Mesenchymal stem cell (in vitro differentiated cells and primary cell): ENCODE data around the gene EVI5L.
A peak's percentile ranks its signal among the peaks of the same experiment; 100 is the strongest.

Source experiments
- DNase-seq: peaks from one replicate; pipeline ENCODE4 v3.0.0-alpha.2; 2013
- H2AFZ ChIP-seq: one replicate; pipeline ENCODE4 v1.6.1; 2013; ENCODE audit warnings: low read depth, mild to moderate bottlenecking, control low read depth, inconsistent platforms, low read length, moderate library complexity
- H2AK5ac ChIP-seq: 2 replicates; pipeline ENCODE4 v1.6.1; 2013; ENCODE audit warnings: low read length, moderate library complexity, mild to moderate bottlenecking, inconsistent platforms; ENCODE audit not compliant: severe bottlenecking
- H2BK120ac ChIP-seq: one replicate; pipeline ENCODE4 v1.6.1; 2013; ENCODE audit warnings: low read depth, mild to moderate bottlenecking, inconsistent platforms, low read length, moderate library complexity
- H2BK12ac ChIP-seq, 2 experiments: one replicate each; pipeline ENCODE4 v1.6.1; 2013; ENCODE audit warnings: inconsistent platforms in 2 of 2, low read length in 2 of 2, mild to moderate bottlenecking in 2 of 2, moderate library complexity in 2 of 2, control low read depth in 1 of 2
- H2BK15ac ChIP-seq: one replicate; pipeline ENCODE4 v1.6.1; 2013; ENCODE audit warnings: mild to moderate bottlenecking, low read depth, inconsistent platforms; ENCODE audit not compliant: poor library complexity, severe bottlenecking
- H2BK5ac ChIP-seq: 2 replicates; pipeline ENCODE4 v1.6.1; 2013; ENCODE audit warnings: low read depth, mild to moderate bottlenecking, low read length, control low read depth, inconsistent platforms; ENCODE audit not compliant: poor library complexity, severe bottlenecking
- H3K14ac ChIP-seq, 2 experiments: one replicate each; pipeline ENCODE4 v1.6.1; 2013; ENCODE audit warnings: inconsistent platforms in 2 of 2, low read length in 2 of 2, control low read depth in 1 of 2, mild to moderate bottlenecking in 1 of 2, moderate library complexity in 1 of 2
- H3K18ac ChIP-seq, 2 experiments: one replicate each; pipeline ENCODE4 v1.6.1; 2013; ENCODE audit warnings: inconsistent platforms in 2 of 2, low read length in 2 of 2, control low read depth in 1 of 2, low read depth in 1 of 2, mild to moderate bottlenecking in 1 of 2
- H3K23ac ChIP-seq, 2 experiments: one replicate each; pipeline ENCODE4 v1.6.1; 2013; ENCODE audit warnings: inconsistent platforms in 2 of 2, low read length in 2 of 2, mild to moderate bottlenecking in 2 of 2, moderate library complexity in 2 of 2, control low read depth in 1 of 2
- H3K27ac ChIP-seq: 2 replicates; pipeline ENCODE4 v1.5.1; 2013; ENCODE audit warnings: mild to moderate bottlenecking, moderate library complexity, low read length, control low read depth, inconsistent platforms; ENCODE audit not compliant: poor library complexity, severe bottlenecking
- H3K27me3 ChIP-seq, 2 experiments: 2 replicates each; pipeline versions ENCODE4 v1.6.1 to v1.7.0; 2013; ENCODE audit warnings: low read length in 2 of 2, mild to moderate bottlenecking in 2 of 2, moderate library complexity in 2 of 2, control low read depth in 1 of 2, inconsistent platforms in 1 of 2; ENCODE audit not compliant: control insufficient read depth in 1 of 2, insufficient read depth in 1 of 2
- H3K36me3 ChIP-seq, 2 experiments: 2 replicates each; pipeline versions ENCODE4 v1.6.1 to v1.7.0; 2013; ENCODE audit warnings: low read length in 2 of 2, control low read depth in 1 of 2, inconsistent platforms in 1 of 2, low read depth in 1 of 2, mild to moderate bottlenecking in 1 of 2; ENCODE audit not compliant: insufficient read depth in 2 of 2, control insufficient read depth in 1 of 2
- H3K4ac ChIP-seq, 2 experiments: one replicate each; pipeline ENCODE4 v1.6.1; 2013; ENCODE audit warnings: inconsistent platforms in 2 of 2, low read length in 2 of 2, mild to moderate bottlenecking in 2 of 2, moderate library complexity in 2 of 2, control low read depth in 1 of 2, low read depth in 1 of 2
- H3K4me1 ChIP-seq: 2 replicates; pipeline ENCODE4 v1.6.1; 2013; ENCODE audit warnings: low read depth, low read length, control low read depth; ENCODE audit not compliant: control insufficient read depth, insufficient read depth
- H3K4me2 ChIP-seq: 2 replicates; pipeline ENCODE4 v1.6.1; 2013; ENCODE audit warnings: low read length, mild to moderate bottlenecking, inconsistent platforms; ENCODE audit not compliant: poor library complexity, severe bottlenecking
- H3K4me3 ChIP-seq, 2 experiments: 2 replicates each; pipeline versions ENCODE4 v1.5.1 to v1.7.0; 2013; ENCODE audit warnings: low read length in 2 of 2, mild to moderate bottlenecking in 2 of 2, control low read depth in 1 of 2, low read depth in 1 of 2; ENCODE audit not compliant: insufficient read depth in 1 of 2
- H3K79me1 ChIP-seq: replicated peaks from 2 replicates; pipeline ENCODE4 v1.6.1; 2013; ENCODE audit warnings: mild to moderate bottlenecking, control low read depth, low read length, inconsistent platforms; ENCODE audit not compliant: poor library complexity, severe bottlenecking
- H3K9ac ChIP-seq: 2 replicates; pipeline ENCODE4 v1.7.0; 2013; ENCODE audit warnings: mild to moderate bottlenecking, low read length, moderate library complexity
- H3K9me3 ChIP-seq: 2 replicates; pipeline ENCODE4 v1.7.0; 2013; ENCODE audit warnings: mild to moderate bottlenecking, low read length; ENCODE audit not compliant: control insufficient read depth
- H4K8ac ChIP-seq: one replicate; pipeline ENCODE4 v1.6.1; 2013; ENCODE audit warnings: inconsistent platforms, mild to moderate bottlenecking, low read length, moderate library complexity
- H4K91ac ChIP-seq: one replicate; pipeline ENCODE4 v1.6.1; 2013; ENCODE audit warnings: mild to moderate bottlenecking, low read length, inconsistent platforms
- WGBS: methylation state at CpG from one replicate; pipeline ENCODE4 v1.1.7; 2013; ENCODE audit warnings: mixed read lengths; 5-methylcytosine and 5-hydroxymethylcytosine counted together

Gene EVI5L

DNA sequence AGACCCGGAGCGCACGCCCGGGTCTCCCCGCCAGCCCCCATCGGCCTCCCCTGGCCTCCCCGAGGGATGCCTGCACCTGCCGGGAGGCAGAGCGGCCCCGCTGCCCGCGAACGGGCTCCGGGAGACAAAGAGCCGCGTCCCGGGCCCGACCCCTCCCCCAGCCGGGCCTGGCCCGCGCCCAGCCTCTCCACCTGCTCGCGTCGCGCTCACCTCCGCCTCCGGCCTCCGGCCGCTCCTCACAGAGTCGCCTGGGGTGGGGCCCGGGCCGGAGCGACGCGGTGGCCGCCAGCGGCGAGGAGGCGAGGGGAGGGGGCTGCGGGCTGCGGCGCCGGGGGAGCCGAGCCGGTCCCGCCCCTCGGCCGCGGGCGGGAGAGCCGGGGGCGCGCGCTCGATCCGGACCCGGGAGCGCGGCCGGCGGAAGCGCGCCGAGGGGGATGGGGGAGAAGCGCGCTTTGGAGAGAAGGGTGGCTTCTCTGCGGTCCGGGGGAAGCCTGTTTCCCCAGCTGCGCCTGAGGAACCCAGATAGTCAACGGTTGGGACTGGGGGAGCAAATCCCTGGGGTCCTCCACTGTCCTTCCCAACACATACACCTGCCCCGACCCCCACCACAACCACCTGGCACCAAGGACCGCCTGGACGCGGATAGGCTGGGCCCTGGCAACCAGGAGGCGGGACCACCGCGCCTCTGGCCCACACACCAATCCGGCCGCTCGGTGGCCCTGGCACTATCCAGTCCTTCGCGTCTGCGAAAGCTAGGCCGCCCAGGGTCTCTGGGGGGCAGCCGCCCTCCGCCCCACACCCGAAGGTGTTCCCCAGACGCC lies 44.3 kb downstream of the EVI5L start, which contains the start of gene PRR36:
Gene PRR36 (minus strand): TSS at position 315 of the 821 bp plus-strand sequence. CDS start 701 bp downstream, outside the sequence.
- H2BK15ac ChIP-seq, result no peak within 1 kb of the TSS
- no peak within 1 kb of the TSS for H2AFZ ChIP-seq
- peak within 1 kb of the TSS in 1 of 2 experiments; percentile 56 for H3K4me3 ChIP-seq
- peaks cover 30 to 53% of the 10 kb centered on the region in 2 experiments for H3K27me3 ChIP-seq
- no peak within 1 kb of the TSS for H2AK5ac ChIP-seq
- no peaks in the 10 kb centered on the region for H3K36me3 ChIP-seq
- WGBS, result 2% methylated on average over 52 of the region's 88 CpGs
- no peak within 1 kb of the TSS for H4K8ac ChIP-seq
- no peak within 1 kb of the TSS for H3K9ac ChIP-seq
- no peak within 1 kb of the TSS for H2BK120ac ChIP-seq
- no peak within 1 kb of the TSS for H3K27ac ChIP-seq
- DNase-seq, result peak; percentile 26
- peak within 1 kb of the TSS; percentile 95 for H3K4me2 ChIP-seq
- peaks cover 43% of the 10 kb centered on the region for H3K4me1 ChIP-seq
- H2BK12ac ChIP-seq, result no peak within 1 kb of the TSS
- peak within 1 kb of the TSS in 1 of 2 experiments; percentile 89 for H3K23ac ChIP-seq
- no peak within 1 kb of the TSS for H3K4ac ChIP-seq
- peak within 1 kb of the TSS; percentile 19 for H2BK5ac ChIP-seq
- no peak within 1 kb of the TSS for H4K91ac ChIP-seq
- no peaks in the 10 kb centered on the region for H3K79me1 ChIP-seq
- H3K9me3 ChIP-seq, result no peaks in the 10 kb centered on the region
- peak within 1 kb of the TSS in 1 of 2 experiments; percentile 18 for H3K18ac ChIP-seq
- H3K14ac ChIP-seq, result no peak within 1 kb of the TSS

DNA sequence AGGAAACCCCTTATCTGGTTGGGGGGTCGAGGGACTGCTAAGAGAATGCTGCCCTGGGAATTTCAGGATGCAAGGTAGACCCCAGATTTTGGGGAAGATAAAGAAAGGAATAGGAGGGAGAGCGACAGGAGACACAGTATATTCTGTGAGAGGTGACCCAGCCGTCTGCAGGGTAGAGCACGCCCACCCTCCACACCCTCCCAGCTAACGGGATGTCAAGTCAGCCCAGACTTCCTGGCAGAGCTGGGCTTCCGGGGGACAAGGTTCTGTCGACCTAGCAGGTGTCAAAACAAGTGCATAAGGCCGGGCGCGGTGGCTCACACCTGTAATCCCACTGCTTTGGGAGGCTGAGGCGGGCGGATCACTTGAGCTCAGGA lies 44.9 kb downstream of the EVI5L start:
- peak overlapping the region; percentile 95 for H3K4me2 ChIP-seq
- H3K9me3 ChIP-seq, result no peaks in the 10 kb centered on the region
- no peak overlapping the region for H2AK5ac ChIP-seq
- peaks cover 0 to 4% of the 10 kb centered on the region in 2 experiments for H3K36me3 ChIP-seq
- peak overlapping the region; percentile 19 for H2BK5ac ChIP-seq
- WGBS, result 56% methylated on average over 12 of the region's 12 CpGs
- H2BK120ac ChIP-seq, result no peak overlapping the region
- no peak overlapping the region for H2BK12ac ChIP-seq
- peaks cover 39% of the 10 kb centered on the region for H3K4me1 ChIP-seq
- no peaks in the 10 kb centered on the region for H3K79me1 ChIP-seq
- H3K4me3 ChIP-seq, result peak overlapping the region in 1 of 2 experiments; percentile 56
- H3K27ac ChIP-seq, result no peak overlapping the region
- H2BK15ac ChIP-seq, result no peak overlapping the region
- H3K9ac ChIP-seq, result no peak overlapping the region
- peaks cover 30 to 53% of the 10 kb centered on the region in 2 experiments for H3K27me3 ChIP-seq
- peak overlapping the region in 1 of 2 experiments; percentile 18 for H3K18ac ChIP-seq
- DNase-seq, result no peak
- no peak overlapping the region for H3K14ac ChIP-seq
- no peak overlapping the region for H4K8ac ChIP-seq
- H3K4ac ChIP-seq, result no peak overlapping the region
- no peak overlapping the region for H4K91ac ChIP-seq
- no peak overlapping the region for H2AFZ ChIP-seq
- H3K23ac ChIP-seq, result peak overlapping the region in 1 of 2 experiments; percentile 89

- H2BK5ac ChIP-seq, result no peak overlapping the region
- H2AK5ac ChIP-seq, result no peak overlapping the region
- no peak overlapping the region for H3K9ac ChIP-seq
- H3K14ac ChIP-seq, result no peak overlapping the region
- H3K27me3 ChIP-seq, result peaks cover 35 to 45% of the 10 kb centered on the region in 2 experiments
- H3K18ac ChIP-seq, result no peak overlapping the region
- H3K23ac ChIP-seq, result no peak overlapping the region
- no peak overlapping the region for H4K91ac ChIP-seq
- 93% methylated on average over 5 of the region's 6 CpGs for WGBS
- H3K27ac ChIP-seq, result no peak overlapping the region
- H2BK15ac ChIP-seq, result no peak overlapping the region
- H3K4ac ChIP-seq, result no peak overlapping the region
- peaks cover 18% of the 10 kb centered on the region for H3K4me1 ChIP-seq
- H2BK12ac ChIP-seq, result no peak overlapping the region
- no peak overlapping the region for H2BK120ac ChIP-seq
- H3K9me3 ChIP-seq, result no peaks in the 10 kb centered on the region
- no peaks in the 10 kb centered on the region for H3K79me1 ChIP-seq
- no peak overlapping the region for H3K4me2 ChIP-seq
- H4K8ac ChIP-seq, result no peak overlapping the region
- no peak overlapping the region for H3K4me3 ChIP-seq
- DNase-seq, result no peak
- no peak overlapping the region for H2AFZ ChIP-seq
- H3K36me3 ChIP-seq, result peaks cover 0 to 4% of the 10 kb centered on the region in 2 experiments
These were observed 47.3 kb downstream of the EVI5L start for GRCh38 chr19:7877249-7877836.

DNA sequence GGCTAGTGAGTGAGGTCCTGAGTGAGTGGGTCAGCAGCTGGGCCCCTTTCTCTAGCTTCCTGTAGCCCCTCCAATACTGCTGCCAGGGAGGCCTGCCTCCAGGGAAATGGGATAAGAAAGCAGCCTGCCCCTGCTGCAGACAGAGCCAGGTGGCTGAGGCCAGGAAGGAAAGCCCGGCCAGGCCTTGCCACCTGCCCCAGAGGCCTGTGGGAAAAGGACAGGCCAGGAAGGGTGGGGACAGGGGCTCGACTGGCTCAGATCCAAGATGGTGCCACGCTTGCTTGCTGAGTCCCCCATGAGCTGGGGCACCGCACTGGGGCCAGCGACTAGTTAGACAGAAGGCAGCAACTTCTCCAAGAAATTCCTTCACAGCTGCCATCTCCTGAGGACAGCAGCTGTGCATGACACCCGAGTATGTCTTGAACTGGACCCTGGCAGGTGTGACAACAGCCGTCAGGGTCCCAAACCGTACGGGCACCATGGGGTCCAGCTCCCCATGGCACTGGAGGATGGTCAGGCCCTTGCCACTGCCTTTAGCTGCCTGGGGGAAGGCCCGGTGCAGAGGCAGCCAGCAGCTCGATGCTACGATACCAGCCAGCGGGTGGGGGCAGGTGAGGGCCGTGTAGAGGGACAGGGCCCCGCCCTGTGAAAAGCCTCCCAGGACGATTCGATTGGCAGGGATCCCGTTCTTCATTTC lies 49.2 kb downstream of the EVI5L start:
- H3K36me3 ChIP-seq, result peaks cover 0 to 4% of the 10 kb centered on the region in 2 experiments

More for the DNA sequence above, 49.2 kb downstream of the EVI5L start:
- Histone ChIP-seq H2BK12ac (no peak overlapping the region), H3K4me3 (no peak overlapping the region), H2BK15ac (no peak overlapping the region), H3K9me3 (no peaks in the 10 kb centered on the region), H2BK5ac (no peak overlapping the region), H4K8ac (no peak overlapping the region), H3K4me2 (no peak overlapping the region), H2BK120ac (no peak overlapping the region), H2AFZ (no peak overlapping the region), H4K91ac (no peak overlapping the region), H3K9ac (no peak overlapping the region), H3K27me3 (peaks cover 20 to 26% of the 10 kb centered on the region in 2 experiments), H3K14ac (no peak overlapping the region), H3K4me1 (peaks cover 8% of the 10 kb centered on the region), H3K23ac (no peak overlapping the region), H3K4ac (no peak overlapping the region), H3K27ac (no peak overlapping the region), H3K18ac (no peak overlapping the region), H3K79me1 (no peaks in the 10 kb centered on the region), H2AK5ac (no peak overlapping the region)
- no peak for DNase-seq
- 85% methylated on average over 18 of the region's 18 CpGs for WGBS
